Gastrocnemius medialis (tissue), 4 donors: Measurements from ENCODE around the gene CCDC197.

Experiments
- POLR2A ChIP-seq, 2 donors: fragments of 450-650 bp; IDR thresholded peaks; one replicate each; pipeline ENCODE4 v1.6.1; 2017; ENCODE audit warnings: antibody characterized with exemption in 2 of 2, mild to moderate bottlenecking in 2 of 2, moderate library complexity in 2 of 2
- TF ChIP-seq, protein P1 (sequence below), 5 experiments: fragments of 450-650 bp in 3 of 5; fragments of 200-600 bp in 2 of 5; sonication (generic) in 2 of 5; IDR thresholded peaks in 4 of 5; conservative IDR thresholded peaks in 1 of 5; 1 replicate in 4 of 5; 2 replicates in 1 of 5; pipeline ENCODE4 v1.5.1; 2016 to 2019; ENCODE audit warnings: antibody characterized with exemption in 5 of 5, mild to moderate bottlenecking in 3 of 5, moderate library complexity in 3 of 5

DNA sequence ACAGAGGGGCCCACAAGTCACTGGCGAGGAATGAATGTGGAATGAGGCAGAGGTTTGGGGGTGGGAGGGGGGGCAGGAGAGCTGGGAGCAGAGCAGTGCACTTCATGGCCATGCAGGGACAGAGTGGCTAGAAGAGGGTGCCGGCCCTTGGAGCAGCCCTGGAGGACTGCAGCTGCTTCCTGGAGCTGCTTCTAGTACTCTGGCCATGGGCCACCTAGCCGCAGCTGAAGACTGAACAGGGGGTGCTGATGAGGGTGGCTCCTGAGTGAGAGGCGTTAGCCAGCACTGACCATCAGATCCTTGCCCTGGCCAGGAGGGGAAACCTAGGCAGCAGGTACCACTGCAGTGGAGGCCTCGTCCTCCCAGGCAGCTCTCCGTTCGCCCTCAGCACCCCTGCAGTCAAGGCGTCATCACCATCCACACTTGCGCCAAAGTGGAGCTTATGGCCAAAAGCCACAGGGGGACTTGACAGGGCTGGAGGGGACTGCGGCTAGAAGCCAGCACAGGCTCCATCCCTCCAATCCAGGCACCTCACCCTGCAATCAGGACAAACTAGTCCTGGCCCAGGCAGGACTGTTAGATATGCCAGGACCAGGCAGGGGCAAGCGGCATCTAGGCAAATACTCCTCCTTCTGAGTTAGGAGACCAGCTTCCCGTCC, 45.5 kb downstream of the CCDC197 start:
- TF ChIP-seq, protein P1, sequence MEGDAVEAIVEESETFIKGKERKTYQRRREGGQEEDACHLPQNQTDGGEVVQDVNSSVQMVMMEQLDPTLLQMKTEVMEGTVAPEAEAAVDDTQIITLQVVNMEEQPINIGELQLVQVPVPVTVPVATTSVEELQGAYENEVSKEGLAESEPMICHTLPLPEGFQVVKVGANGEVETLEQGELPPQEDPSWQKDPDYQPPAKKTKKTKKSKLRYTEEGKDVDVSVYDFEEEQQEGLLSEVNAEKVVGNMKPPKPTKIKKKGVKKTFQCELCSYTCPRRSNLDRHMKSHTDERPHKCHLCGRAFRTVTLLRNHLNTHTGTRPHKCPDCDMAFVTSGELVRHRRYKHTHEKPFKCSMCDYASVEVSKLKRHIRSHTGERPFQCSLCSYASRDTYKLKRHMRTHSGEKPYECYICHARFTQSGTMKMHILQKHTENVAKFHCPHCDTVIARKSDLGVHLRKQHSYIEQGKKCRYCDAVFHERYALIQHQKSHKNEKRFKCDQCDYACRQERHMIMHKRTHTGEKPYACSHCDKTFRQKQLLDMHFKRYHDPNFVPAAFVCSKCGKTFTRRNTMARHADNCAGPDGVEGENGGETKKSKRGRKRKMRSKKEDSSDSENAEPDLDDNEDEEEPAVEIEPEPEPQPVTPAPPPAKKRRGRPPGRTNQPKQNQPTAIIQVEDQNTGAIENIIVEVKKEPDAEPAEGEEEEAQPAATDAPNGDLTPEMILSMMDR (IDR thresholded peaks at IDR 0.05 in 4 of 5, conservative IDR thresholded peaks at IDR 0.05 in 1 of 5): no peak
- TF ChIP-seq POLR2A (IDR thresholded peaks at IDR 0.05): no peak
